Tibial artery (tissue), 4 donors: ENCODE results near the gene SPATA32.

ENCODE experiments used
- DNase-seq, 2 donors: peaks; one replicate each; pipeline ENCODE4 v3.0.0-alpha.2; 2019
- H3K27ac ChIP-seq, 2 donors: fragments of 200-600 bp; sonication (generic) in 1 of 2; 1 replicate in 1 of 2; 2 replicates in 1 of 2; pipeline ENCODE4 v1.5.1; 2018 to 2019; ENCODE audit warnings: mild to moderate bottlenecking in 1 of 2
- H3K27me3 ChIP-seq, 2 donors: fragments of 200-600 bp; sonication (generic) in 1 of 2; one replicate each; pipeline versions ENCODE4 v1.5.1 to v1.6.0; 2016 to 2019
- H3K36me3 ChIP-seq, 3 donors: fragments of 200-600 bp; sonication (generic) in 2 of 3; one replicate each; pipeline ENCODE4 v1.5.1; 2016 to 2019; ENCODE audit warnings: mild to moderate bottlenecking in 2 of 3
- H3K4me1 ChIP-seq, 4 donors: fragments of 200-600 bp; sonication (generic) in 2 of 4; 1 replicate in 3 of 4; 2 replicates in 1 of 4; pipeline ENCODE4 v1.5.1; 2016 to 2019
- H3K4me3 ChIP-seq, 2 donors: fragments of 200-600 bp; sonication (generic) in 1 of 2; 1 replicate in 1 of 2; 2 replicates in 1 of 2; pipeline ENCODE4 v1.5.1; 2018 to 2019; ENCODE audit warnings: mild to moderate bottlenecking in 2 of 2
- H3K9me3 ChIP-seq, 3 donors: fragments of 200-600 bp; sonication (generic) in 1 of 3; one replicate each; pipeline ENCODE4 v1.5.1; 2016 to 2019
- CTCF ChIP-seq, 2 experiments: fragments of 200-600 bp in 1 of 2; fragments of 450-650 bp in 1 of 2; IDR thresholded peaks; one replicate each; pipeline ENCODE4 v1.5.1; 2017 to 2019; ENCODE audit warnings: antibody characterized with exemption in 2 of 2, mild to moderate bottlenecking in 1 of 2, moderate library complexity in 1 of 2
- intact Hi-C: fragments of 100-400 bp; cut with DNase I; formaldehyde crosslinking; loops from one replicate; pipeline ENCODE4 v1.15.0; 2023; ENCODE audit warnings: low total_unique reads

SPATA32 gene

GRCh38 chr17:45231481-45232116, 30.3 kb downstream of the SPATA32 start:
- no peak overlapping the region for H3K4me3 ChIP-seq
- no peaks in the 10 kb centered on the region for H3K9me3 ChIP-seq
- no peak for TF ChIP-seq CTCF (IDR thresholded peaks at IDR 0.05)
- peaks cover 0 to 50% of the 10 kb centered on the region in 2 donors for H3K27me3 ChIP-seq
- intact Hi-C loops = no loop called here
- no peaks in the 10 kb centered on the region for H3K36me3 ChIP-seq
- H3K27ac ChIP-seq = no peak overlapping the region
- no peaks in the 10 kb centered on the region for H3K4me1 ChIP-seq
- no peak for DNase-seq

- Histone ChIP-seq H3K36me3 (no peaks in the 10 kb centered on the region), H3K9me3 (no peaks in the 10 kb centered on the region), H3K27me3 (peaks cover 0 to 44% of the 10 kb centered on the region in 2 donors), H3K27ac (no peak overlapping the region), H3K4me1 (no peaks in the 10 kb centered on the region), H3K4me3 (no peak overlapping the region)
- intact Hi-C loops = no loop called here
- TF ChIP-seq CTCF (IDR thresholded peaks at IDR 0.05) = no peak
- peak in 1 of 2 donors; percentile 64 for DNase-seq
Measured at GRCh38 chr17:45230787-45231480, 31.0 kb downstream of the SPATA32 start.

- no peak overlapping the region for H3K27ac ChIP-seq
- peaks cover 0 to 39% of the 10 kb centered on the region in 2 donors for H3K27me3 ChIP-seq
- H3K9me3 ChIP-seq = no peaks in the 10 kb centered on the region
- H3K36me3 ChIP-seq = no peaks in the 10 kb centered on the region
- no peak for DNase-seq
- intact Hi-C loops = no loop called here
- H3K4me3 ChIP-seq = no peak overlapping the region
- TF ChIP-seq CTCF (IDR thresholded peaks at IDR 0.05) = no peak
- no peaks in the 10 kb centered on the region for H3K4me1 ChIP-seq
Measured at GRCh38 chr17:45230410-45230786, 31.5 kb downstream of the SPATA32 start.

GRCh38 chr17:45229681-45230409, 32.0 kb downstream of the SPATA32 start:
- no peaks in the 10 kb centered on the region for H3K36me3 ChIP-seq
- H3K9me3 ChIP-seq = no peaks in the 10 kb centered on the region
- no peak overlapping the region for H3K27ac ChIP-seq
- peaks cover 0 to 39% of the 10 kb centered on the region in 2 donors for H3K27me3 ChIP-seq
- H3K4me1 ChIP-seq = no peaks in the 10 kb centered on the region
- intact Hi-C loops = no loop called here
- H3K4me3 ChIP-seq = no peak overlapping the region
- DNase-seq = no peak
- TF ChIP-seq CTCF (IDR thresholded peaks at IDR 0.05) = no peak

- no peaks in the 10 kb centered on the region for H3K4me1 ChIP-seq
- DNase-seq = peak; percentile 84 to 87
- no peaks in the 10 kb centered on the region for H3K36me3 ChIP-seq
- no peak for TF ChIP-seq CTCF (IDR thresholded peaks at IDR 0.05)
- H3K27ac ChIP-seq = peak overlapping the region in 1 of 2 donors; percentile 21
- intact Hi-C loops = no loop called here
- peaks cover 0 to 41% of the 10 kb centered on the region in 2 donors for H3K27me3 ChIP-seq
- no peak overlapping the region for H3K4me3 ChIP-seq
- H3K9me3 ChIP-seq = no peaks in the 10 kb centered on the region
Measured at GRCh38 chr17:45228763-45229539, 32.9 kb downstream of the SPATA32 start.
